A673 (cell line): ENCODE data around the gene ZNF576. TPM values are rescaled to one million over a fixed set of nuclear protein-coding genes. Genes with fewer than 3 reads are reported as not detected.

Source experiments
- BruUV-seq: library from RNA; stranded (reverse); fragments of 400-500 nt; replicated peaks from 2 replicates; lab custom pipeline; 2021; lab: Mats Ljungman, UMichigan
- CTCF ChIA-PET: fragments of 300-600 bp; sonication (Branson Sonifier 250); formaldehyde crosslinking; loops from one replicate; lab custom pipeline; 2022; ENCODE audit warnings: antibody characterized with exemption; lab: Charles Lee
- POLR2A ChIA-PET: fragments of 300-600 bp; sonication (Branson Sonifier 250); formaldehyde crosslinking; loops from one replicate; lab custom pipeline; 2022; ENCODE audit warnings: antibody characterized with exemption; ENCODE audit not compliant: low non-redundant PET; lab: Charles Lee
- DNase-seq: peaks from one replicate; pipeline ENCODE4 v3.0.0-alpha.2; 2015; ENCODE audit warnings: low spot score
- H3K27ac ChIP-seq: fragments of 200-600 bp; sonication (generic); 2 replicates; pipeline ENCODE4 v1.5.1; 2016; ENCODE audit warnings: mixed run types, low read depth, mild to moderate bottlenecking, mixed read lengths, antibody characterized with exemption, low read length; ENCODE audit not compliant: poor library complexity, severe bottlenecking
- H3K27me3 ChIP-seq: fragments of 200-600 bp; sonication (generic); replicated peaks from 2 replicates; pipeline ENCODE4 v1.6.1; 2017; ENCODE audit warnings: mixed run types, low read depth, mild to moderate bottlenecking, mixed read lengths, antibody characterized with exemption, low read length; ENCODE audit not compliant: insufficient read depth, poor library complexity
- H3K36me3 ChIP-seq: fragments of 200-600 bp; sonication (generic); 2 replicates; pipeline ENCODE4 v1.6.1; 2016; ENCODE audit warnings: mixed run types, mild to moderate bottlenecking, mixed read lengths, antibody characterized with exemption, low read length; ENCODE audit not compliant: insufficient read depth, poor library complexity, severe bottlenecking
- H3K4me1 ChIP-seq: fragments of 200-600 bp; sonication (generic); 2 replicates; pipeline ENCODE4 v1.6.1; 2017; ENCODE audit warnings: mixed run types, mild to moderate bottlenecking, mixed read lengths, antibody characterized with exemption, low read length; ENCODE audit not compliant: insufficient read depth, poor library complexity, severe bottlenecking
- H3K4me3 ChIP-seq: fragments of 200-600 bp; sonication (generic); 2 replicates; pipeline ENCODE4 v1.5.1; 2016; ENCODE audit warnings: low read depth, mixed run types, mild to moderate bottlenecking, mixed read lengths, low read length; ENCODE audit not compliant: poor library complexity, severe bottlenecking
- H3K9me3 ChIP-seq: fragments of 200-600 bp; sonication (generic); 2 replicates; pipeline ENCODE4 v1.6.1; 2016; ENCODE audit warnings: mixed run types, low read depth, mild to moderate bottlenecking, mixed read lengths, antibody characterized with exemption, low read length; ENCODE audit not compliant: poor library complexity, severe bottlenecking
- CTCF ChIP-seq: fragments of 300-800, 200-600 bp; sonication (generic); conservative IDR thresholded peaks from 2 replicates; pipeline ENCODE4 v1.5.1; 2017; ENCODE audit warnings: low read depth, mild to moderate bottlenecking, antibody characterized with exemption, low read length, moderate library complexity, mixed read lengths
- EZH2 ChIP-seq: fragments of 200-600 bp; sonication (generic); IDR thresholded peaks from 2 replicates; pipeline ENCODE4 v1.6.1; 2017; ENCODE audit warnings: borderline replicate concordance, low read depth, mild to moderate bottlenecking, mixed read lengths, antibody characterized with exemption, low read length; ENCODE audit not compliant: poor library complexity, severe bottlenecking
- intact Hi-C: fragments of 100-400 bp; cut with micrococcal nuclease; formaldehyde crosslinking; loops from one replicate; pipeline ENCODE4 v1.10.0; 2022; ENCODE audit not compliant: unreplicated experiment
- total RNA-seq: library from RNA; stranded (reverse); gene quantifications from 2 replicates; pipeline ENCODE4 v1.2.3, GENCODE V29; 2021

Gene ZNF576
- total RNA-seq, 1 experiment from 2014 or later: 20.3 TPM

- peaks cover 18% of the 10 kb centered on the region for H3K4me1 ChIP-seq
- H3K27ac ChIP-seq: no peak overlapping the region
- TF ChIP-seq CTCF (no peak), EZH2 (no peak)
- no peaks in the 10 kb centered on the region for H3K27me3 ChIP-seq
- H3K4me3 ChIP-seq: no peak overlapping the region
- peaks cover 4% of the 10 kb centered on the region for H3K36me3 ChIP-seq
- intact Hi-C loops: no loop called here
- H3K9me3 ChIP-seq: no peaks in the 10 kb centered on the region
- ChIA-PET POLR2A (no interaction called here), CTCF (interaction anchor here (0.7 kb wide), 1 partner anchor 13 kb away, joined by 3 read pairs; no protein-coding TSS in a partner anchor)
- no peak for DNase-seq
- no TSS peak for BruUV-seq
These were observed 26.7 kb upstream of the ZNF576 start for GRCh38 chr19:43569657-43570056.

- intact Hi-C loops: no loop called here
- CTCF ChIA-PET: no interaction called here
- H3K27ac ChIP-seq: no peak overlapping the region
These were observed 26.1 kb upstream of the ZNF576 start for GRCh38 chr19:43570174-43570791.

GRCh38 chr19:43572171-43572588 is 24.2 kb upstream of the ZNF576 start:
- Histone ChIP-seq H3K9me3 (no peaks in the 10 kb centered on the region), H3K4me3 (no peak overlapping the region), H3K27ac (no peak overlapping the region), H3K27me3 (no peaks in the 10 kb centered on the region), H3K4me1 (peaks cover 16% of the 10 kb centered on the region), H3K36me3 (peaks cover 4% of the 10 kb centered on the region)
- DNase-seq: no peak
- TF ChIP-seq EZH2: no peak
- TF ChIP-seq CTCF: no peak
- ChIA-PET CTCF (no interaction called here), POLR2A (no interaction called here)
- no TSS peak for BruUV-seq
- intact Hi-C loops: no loop called here

More at GRCh38 chr19:43570174-43570791, 26.1 kb upstream of the ZNF576 start:
- Histone ChIP-seq H3K4me3 (no peak overlapping the region), H3K9me3 (no peaks in the 10 kb centered on the region), H3K4me1 (peaks cover 12% of the 10 kb centered on the region), H3K27me3 (no peaks in the 10 kb centered on the region), H3K36me3 (peaks cover 4% of the 10 kb centered on the region)
- POLR2A ChIA-PET: no interaction called here
- TF ChIP-seq CTCF (no peak), EZH2 (no peak)
- BruUV-seq: no TSS peak
- no peak for DNase-seq
